WERI-Rb-1 (cell line): ENCODE data around the gene CSNK1D.

Experiments
- DNase-seq: peaks from one replicate; pipeline ENCODE4 v3.0.0-alpha.2; 2020
- H3K27ac ChIP-seq: fragments of 250-450 bp; sonication (Bioruptor Pico); 2 replicates; pipeline ENCODE4 v1.5.1; 2020; ENCODE audit warnings: mild to moderate bottlenecking, moderate library complexity
- H3K27me3 ChIP-seq: fragments of 250-450 bp; sonication (Bioruptor Pico); 2 replicates; pipeline ENCODE4 v1.5.1; 2021; ENCODE audit warnings: mild to moderate bottlenecking, low read depth, moderate library complexity; ENCODE audit not compliant: insufficient read depth, severe bottlenecking
- H3K36me3 ChIP-seq: fragments of 250-450 bp; sonication (Bioruptor Pico); 2 replicates; pipeline ENCODE4 v1.5.1; 2020; ENCODE audit warnings: mild to moderate bottlenecking, moderate library complexity
- H3K4me3 ChIP-seq: 2 replicates; pipeline ENCODE4 v1.5.1; 2011; ENCODE audit warnings: low read depth, mild to moderate bottlenecking, control low read depth, low read length
- H3K9me3 ChIP-seq: fragments of 250-450 bp; sonication (Bioruptor Pico); 2 replicates; pipeline ENCODE4 v1.5.1; 2021; ENCODE audit warnings: mild to moderate bottlenecking, moderate library complexity; ENCODE audit not compliant: severe bottlenecking
- CTCF ChIP-seq: IDR thresholded peaks from 2 replicates; pipeline ENCODE4 v1.5.1; 2011; ENCODE audit warnings: low read depth, mild to moderate bottlenecking, control low read depth, inconsistent platforms, low read length

CSNK1D gene

GRCh38 chr17:82200135-82200534 lies 73.4 kb downstream of the CSNK1D start:
- H3K9me3 ChIP-seq, result no peaks in the 10 kb centered on the region
- no peak overlapping the region for H3K4me3 ChIP-seq
- peaks cover 35% of the 10 kb centered on the region for H3K36me3 ChIP-seq
- no peak overlapping the region for H3K27ac ChIP-seq
- DNase-seq, result no peak
- no peak for TF ChIP-seq CTCF
- no peaks in the 10 kb centered on the region for H3K27me3 ChIP-seq

- Histone ChIP-seq H3K36me3 (peaks cover 41% of the 10 kb centered on the region), H3K27ac (no peak overlapping the region), H3K9me3 (no peaks in the 10 kb centered on the region), H3K27me3 (no peaks in the 10 kb centered on the region), H3K4me3 (no peak overlapping the region)
- DNase-seq, result no peak
- no peak for TF ChIP-seq CTCF
These were observed 74.0 kb downstream of the CSNK1D start for GRCh38 chr17:82199496-82199895.

DNA sequence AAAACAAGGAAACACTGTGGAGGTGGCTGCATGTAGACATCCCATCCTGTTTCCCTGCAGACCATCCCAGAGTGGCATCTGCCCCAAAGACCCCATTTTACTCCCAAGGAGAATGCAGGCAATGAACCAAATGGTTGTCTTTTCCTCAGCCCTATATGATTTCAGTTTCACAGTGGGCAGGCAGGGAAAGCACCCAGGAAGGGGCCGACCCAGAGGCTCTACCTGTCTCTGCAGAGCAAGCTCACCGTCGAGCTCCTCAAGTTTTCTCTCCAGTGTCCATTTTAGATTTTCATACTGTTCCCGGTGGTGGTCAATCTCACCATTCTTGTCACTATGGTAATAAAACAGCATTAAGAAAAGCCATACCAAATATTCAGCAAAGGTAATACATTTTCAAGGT lies 75.4 kb downstream of the CSNK1D start:
- Histone ChIP-seq H3K27me3 (no peaks in the 10 kb centered on the region), H3K36me3 (peaks cover 55% of the 10 kb centered on the region), H3K27ac (no peak overlapping the region), H3K4me3 (no peak overlapping the region), H3K9me3 (no peaks in the 10 kb centered on the region)
- DNase-seq, result no peak
- no peak for TF ChIP-seq CTCF

GRCh38 chr17:82195675-82196672 lies 77.5 kb downstream of the CSNK1D start:
- no peaks in the 10 kb centered on the region for H3K27me3 ChIP-seq
- peaks cover 71% of the 10 kb centered on the region for H3K36me3 ChIP-seq
- no peaks in the 10 kb centered on the region for H3K9me3 ChIP-seq
- H3K27ac ChIP-seq, result no peak overlapping the region
- no peak for DNase-seq
- H3K4me3 ChIP-seq, result no peak overlapping the region
- no peak for TF ChIP-seq CTCF

- peaks cover 68% of the 10 kb centered on the region for H3K36me3 ChIP-seq
- no peak for DNase-seq
- TF ChIP-seq CTCF, result no peak
These were observed 78.7 kb downstream of the CSNK1D start for GRCh38 chr17:82194765-82195164.

More at GRCh38 chr17:82194765-82195164, 78.7 kb downstream of the CSNK1D start:
- Histone ChIP-seq H3K9me3 (no peaks in the 10 kb centered on the region), H3K4me3 (no peak overlapping the region), H3K27ac (no peak overlapping the region), H3K27me3 (no peaks in the 10 kb centered on the region)
